GM18870 (cell line): ENCODE data around the gene ZSCAN26.
"Not testable (repeated sequence)": the region's sequence is repeated elsewhere in the genome, so short reads cannot be mapped to it uniquely, and the experiment has no call there.

Experiments used
- ATAC-seq: cut with Tn5 transposase; IDR thresholded peaks from one replicate; pipeline ENCODE4 v1.9.1; 2021; ENCODE audit warnings: moderate library complexity; ENCODE audit not compliant: unreplicated experiment

Gene ZSCAN26

DNA sequence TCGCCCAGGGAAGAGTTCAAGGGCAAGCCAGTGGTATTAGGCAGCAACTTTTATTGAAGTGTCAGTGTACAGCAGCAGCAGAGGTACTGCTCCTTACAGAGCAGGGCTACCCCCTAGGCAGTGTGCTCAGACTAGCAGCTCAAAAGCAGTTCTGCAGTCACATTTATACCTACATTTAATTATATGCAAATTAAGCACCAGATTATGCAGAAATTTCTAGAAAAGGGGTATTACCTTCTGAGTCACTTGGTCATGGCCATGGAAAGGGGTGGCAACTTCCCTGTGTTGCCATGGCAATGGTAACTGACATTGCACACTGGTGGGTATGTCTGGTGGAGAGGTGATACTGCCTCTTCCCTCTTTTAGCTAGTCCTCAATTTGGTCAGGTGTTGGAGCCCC lies 12.8 kb upstream of the ZSCAN26 start:
- ATAC-seq = no peak

DNA sequence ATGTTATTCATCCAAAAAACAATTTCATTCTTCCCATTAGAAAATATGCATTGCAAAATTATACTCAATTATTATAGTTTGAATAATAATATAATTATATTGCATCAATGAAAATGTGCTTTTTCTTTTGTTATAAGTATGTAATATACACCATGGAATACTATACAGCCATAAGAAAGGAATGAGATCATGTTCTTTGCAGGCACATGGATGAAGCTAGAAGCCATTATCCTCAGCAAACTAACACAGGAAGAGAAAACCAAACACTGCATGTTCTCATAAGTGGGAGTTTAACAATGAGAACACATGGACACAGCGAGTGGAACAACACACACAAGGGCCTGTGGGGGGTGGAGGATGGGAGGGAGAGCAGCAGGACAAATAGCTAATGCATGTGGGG lies 9.9 kb upstream of the ZSCAN26 start:
- no peak for ATAC-seq

- no peak for ATAC-seq
These were observed 7.8 kb upstream of the ZSCAN26 start, which contains the start of gene NKAPL for GRCh38 chr6:28258877-28259777. Gene NKAPL (plus strand): TSS chr6:28259297. CDS start chr6:28259372, 75 bp downstream.

DNA sequence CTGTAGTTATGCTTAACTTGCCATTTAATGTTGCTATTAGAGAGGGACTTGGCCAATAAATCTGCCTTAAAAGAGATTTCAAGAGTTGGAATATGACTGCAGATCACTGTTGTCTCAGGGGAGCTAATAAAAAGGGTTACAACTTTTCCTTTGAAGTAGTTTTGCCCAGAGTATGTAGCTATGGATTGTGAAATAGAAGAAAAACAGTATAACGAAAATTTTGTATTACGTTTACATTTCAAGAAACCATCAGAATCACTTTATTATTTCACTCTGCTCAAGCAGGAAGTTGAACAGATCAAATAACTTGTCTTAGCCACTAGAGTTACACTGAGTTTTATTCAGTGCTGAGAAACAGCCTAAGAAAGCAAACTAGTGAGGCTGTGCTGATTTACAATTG lies 3.0 kb upstream of the ZSCAN26 start:
- ATAC-seq = no peak

- ATAC-seq = no peak
These were observed 2.0 kb upstream of the ZSCAN26 start for GRCh38 chr6:28264834-28265401.

DNA sequence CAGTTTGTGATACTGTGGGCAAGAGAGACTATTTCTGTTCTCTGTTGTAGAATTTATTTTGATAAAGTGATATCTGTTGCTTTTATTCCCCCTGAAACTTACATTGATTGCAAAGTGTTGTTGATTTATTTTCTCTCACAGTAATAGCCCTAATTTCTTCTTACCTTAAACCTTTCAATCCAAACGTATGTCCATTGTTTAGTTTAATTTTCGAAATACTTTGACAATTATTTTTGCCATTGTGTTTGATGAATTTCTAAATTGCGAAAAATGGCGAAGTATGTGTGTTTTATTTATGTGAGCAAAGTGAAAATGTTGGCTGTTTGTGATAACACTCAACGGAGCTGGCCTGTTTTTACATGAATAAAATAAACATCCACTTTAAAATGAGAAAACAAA lies 381 bp upstream of the ZSCAN26 start:
- no peak for ATAC-seq

- ATAC-seq = no peak
These were observed 734 bp downstream of the ZSCAN26 start for GRCh38 chr6:28267695-28268059.

DNA sequence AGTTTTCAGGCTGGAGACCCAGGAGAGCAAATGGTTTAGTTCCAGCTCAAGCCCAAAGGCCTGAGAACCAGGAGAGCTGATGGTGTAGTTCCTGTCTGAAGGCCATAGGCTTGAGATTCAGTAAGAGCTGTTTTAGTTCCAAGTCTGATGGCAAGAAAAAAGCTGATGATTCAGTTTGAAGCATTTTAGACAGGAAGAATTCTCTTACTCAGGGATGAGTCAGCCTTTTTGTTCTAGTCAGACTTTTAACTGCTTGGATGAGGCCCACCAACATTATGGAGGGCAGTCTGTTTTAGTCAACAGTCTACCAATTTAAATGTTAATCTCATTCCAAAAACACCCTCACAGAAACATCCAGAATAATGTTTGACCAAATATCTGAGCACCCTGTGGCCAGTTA lies 2.5 kb downstream of the ZSCAN26 start:
- ATAC-seq = no peak

DNA sequence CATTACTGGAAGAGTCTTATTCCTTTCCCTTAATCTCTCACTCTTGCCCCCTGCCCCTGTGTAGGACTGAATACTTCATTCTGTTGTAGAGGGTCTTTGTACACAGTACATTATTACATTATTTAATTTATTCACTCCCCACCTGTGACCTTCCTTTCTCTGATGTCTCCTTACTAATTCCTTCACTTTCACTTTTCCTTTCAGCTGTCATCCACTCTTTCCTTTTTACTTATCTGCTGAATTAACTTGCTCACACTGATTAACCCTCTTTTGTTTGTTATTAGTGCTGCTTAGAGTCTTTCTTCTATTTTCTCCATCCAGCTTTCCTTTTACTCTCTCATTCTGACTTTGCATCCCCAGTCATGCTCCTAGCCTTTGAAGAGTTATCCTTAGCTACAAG lies 7.9 kb downstream of the ZSCAN26 start:
- no peak for ATAC-seq

DNA sequence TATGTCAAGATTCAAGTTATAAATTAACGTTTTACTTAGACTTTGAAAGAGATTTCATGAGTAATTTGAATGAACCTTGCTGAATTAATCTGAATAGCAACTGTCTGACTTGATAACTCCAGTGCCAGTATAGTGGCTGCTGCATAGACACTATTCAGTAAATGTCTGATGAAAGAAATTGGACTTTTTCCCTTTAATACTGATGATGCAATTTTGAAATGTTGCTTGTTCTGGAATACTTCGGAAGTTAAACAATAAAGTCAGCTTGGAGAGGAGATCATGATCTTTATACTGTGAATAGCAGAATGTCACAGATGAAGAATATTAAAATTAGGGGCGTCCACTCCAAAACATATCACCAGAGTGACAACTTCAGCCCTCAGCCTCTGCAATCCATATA lies 10.8 kb downstream of the ZSCAN26 start:
- ATAC-seq = no peak

DNA sequence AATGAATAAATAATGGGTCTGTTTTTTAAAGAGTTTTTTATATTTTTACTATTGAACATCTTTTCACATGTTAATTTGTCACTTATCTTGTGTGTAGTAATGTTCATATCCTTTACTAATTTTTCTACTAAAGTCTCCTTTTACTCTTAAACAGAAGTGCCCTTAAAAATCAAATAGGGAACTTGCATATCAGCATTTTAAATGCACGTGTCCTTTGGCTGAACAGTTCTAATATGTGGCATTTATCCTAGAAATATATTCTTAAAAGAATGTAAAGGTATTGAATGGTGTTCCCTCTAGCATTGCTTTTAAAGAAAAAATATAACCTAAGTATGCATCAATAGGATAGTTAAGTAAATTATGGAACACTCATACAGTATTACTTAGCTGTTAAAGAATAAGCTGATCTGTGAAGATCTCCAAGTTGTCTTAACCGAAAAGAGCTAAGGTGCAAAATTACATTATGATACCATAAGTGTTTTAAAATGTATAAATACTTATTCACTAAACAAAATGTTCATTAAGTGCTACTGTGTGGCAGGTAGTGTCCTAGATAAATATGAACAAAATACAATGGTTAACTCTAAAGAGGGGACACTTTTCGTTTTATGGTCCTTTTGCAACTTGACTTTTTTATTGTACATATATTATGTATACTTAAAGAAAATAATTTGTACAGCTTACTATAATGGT lies 13.8 kb downstream of the ZSCAN26 start:
- no peak for ATAC-seq

DNA sequence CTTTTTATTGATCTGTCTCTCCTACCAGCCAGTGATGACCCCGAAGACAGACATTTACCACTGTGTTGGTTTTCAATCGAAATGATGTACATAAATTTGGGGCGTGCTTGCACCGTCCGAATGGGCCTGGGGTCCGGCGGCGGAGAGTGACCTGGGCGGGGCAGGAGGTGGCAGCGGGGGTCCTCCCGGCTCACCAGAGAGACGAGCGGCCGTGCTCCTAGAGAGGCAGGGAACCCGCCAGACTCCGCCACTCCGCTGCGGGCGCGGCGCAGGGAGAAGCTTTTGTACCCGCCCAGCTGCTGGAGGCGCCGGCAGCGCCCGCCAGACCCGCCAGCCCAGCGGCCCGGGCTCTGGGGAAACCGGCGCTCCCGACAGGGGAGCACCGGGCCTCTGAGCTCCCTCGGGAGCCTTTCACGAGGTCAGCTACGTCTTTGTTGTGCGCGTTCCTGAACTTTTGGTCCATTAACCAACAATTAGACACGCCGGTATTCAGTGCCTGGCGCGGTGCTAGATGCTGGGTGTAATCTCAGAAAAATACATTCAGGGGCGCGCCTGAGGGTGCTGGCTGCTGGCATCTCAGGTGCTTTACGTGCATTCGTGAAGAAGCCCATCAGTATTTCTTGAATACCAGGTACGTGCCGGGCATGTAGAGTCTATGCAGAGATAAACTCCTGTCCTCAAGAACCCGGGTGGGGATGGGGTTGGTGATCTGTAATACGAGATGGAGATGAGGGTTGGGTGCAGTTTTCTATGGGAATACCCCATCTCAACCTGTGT lies 14.5 kb downstream of the ZSCAN26 start, which contains the start of gene PGBD1:
PGBD1 (plus strand) TSS at position 285 of the 777 bp plus-strand sequence. CDS start 2,242 bp downstream, outside the sequence.
- ATAC-seq = no peak

DNA sequence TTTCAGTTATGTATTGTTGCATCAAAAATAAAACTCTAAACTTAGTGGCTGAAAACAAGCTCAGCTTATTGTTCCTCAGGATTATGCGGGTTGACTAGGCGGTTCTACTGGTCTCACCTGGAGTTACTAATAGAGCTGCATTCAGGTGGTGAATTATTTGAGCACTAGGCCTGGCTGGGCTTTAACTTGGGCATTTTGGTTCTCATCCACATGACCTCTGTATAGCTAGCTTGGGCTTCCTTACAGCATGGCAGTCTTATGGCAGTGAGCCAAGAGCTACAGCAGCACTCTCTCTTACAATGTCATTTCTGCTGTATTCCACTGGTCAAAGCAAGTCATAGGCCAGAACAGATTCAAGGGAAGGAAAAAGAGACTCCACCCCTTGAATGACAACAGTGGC lies 16.0 kb downstream of the ZSCAN26 start:
- ATAC-seq = no peak

DNA sequence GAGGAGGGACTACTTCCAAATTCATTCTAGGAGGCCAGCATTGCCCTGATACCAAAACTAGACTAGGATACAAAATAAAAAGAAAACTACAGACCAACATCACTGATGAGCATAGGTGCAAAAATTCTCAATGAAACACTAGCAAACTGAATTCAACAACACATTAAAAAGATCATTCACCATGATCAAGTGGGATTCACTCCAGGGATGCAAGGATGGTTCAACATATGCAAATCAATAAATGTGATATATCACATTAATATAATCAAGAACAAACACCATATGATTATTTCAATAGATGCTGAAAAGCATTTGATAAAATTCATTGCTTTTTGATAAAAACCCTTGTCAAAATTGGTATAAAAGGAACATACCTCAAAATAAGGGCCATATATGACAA lies 24.6 kb downstream of the ZSCAN26 start:
- ATAC-seq = no peak

- no peak for ATAC-seq
These were observed 28.4 kb downstream of the ZSCAN26 start for GRCh38 chr6:28295326-28295725.

DNA sequence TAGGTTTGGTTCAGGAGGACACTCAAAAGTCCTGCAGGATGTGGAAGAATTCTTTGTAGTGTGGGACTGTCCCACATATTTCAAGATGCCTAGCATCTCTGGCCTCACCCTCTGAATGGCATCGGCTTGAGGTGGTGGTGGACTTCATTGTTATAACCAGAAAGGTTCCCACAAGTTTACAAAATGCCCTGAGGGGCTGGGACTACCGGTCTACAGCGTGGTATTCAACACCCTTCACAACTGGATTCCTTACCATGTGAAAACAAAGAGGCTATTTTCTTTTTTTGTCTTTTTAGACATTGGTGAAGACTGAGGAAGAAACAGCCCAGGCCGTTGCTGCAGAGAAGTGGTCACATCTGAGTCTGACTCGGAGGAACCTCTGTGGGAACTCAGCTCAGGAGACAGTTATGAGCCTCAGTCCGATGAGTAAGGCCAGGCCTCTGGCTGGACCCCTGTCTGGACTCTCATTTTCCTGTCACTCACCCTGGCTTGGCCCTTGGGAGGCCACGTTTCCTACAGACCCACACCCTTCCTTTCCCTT lies 29.6 kb downstream of the ZSCAN26 start:
- ATAC-seq = no peak

- peak; percentile 87 for ATAC-seq
These were observed 36.6 kb downstream of the ZSCAN26 start for GRCh38 chr6:28303570-28303969.

- ATAC-seq = not testable (repeated sequence)
These were observed 39.4 kb downstream of the ZSCAN26 start for GRCh38 chr6:28306363-28306762.

DNA sequence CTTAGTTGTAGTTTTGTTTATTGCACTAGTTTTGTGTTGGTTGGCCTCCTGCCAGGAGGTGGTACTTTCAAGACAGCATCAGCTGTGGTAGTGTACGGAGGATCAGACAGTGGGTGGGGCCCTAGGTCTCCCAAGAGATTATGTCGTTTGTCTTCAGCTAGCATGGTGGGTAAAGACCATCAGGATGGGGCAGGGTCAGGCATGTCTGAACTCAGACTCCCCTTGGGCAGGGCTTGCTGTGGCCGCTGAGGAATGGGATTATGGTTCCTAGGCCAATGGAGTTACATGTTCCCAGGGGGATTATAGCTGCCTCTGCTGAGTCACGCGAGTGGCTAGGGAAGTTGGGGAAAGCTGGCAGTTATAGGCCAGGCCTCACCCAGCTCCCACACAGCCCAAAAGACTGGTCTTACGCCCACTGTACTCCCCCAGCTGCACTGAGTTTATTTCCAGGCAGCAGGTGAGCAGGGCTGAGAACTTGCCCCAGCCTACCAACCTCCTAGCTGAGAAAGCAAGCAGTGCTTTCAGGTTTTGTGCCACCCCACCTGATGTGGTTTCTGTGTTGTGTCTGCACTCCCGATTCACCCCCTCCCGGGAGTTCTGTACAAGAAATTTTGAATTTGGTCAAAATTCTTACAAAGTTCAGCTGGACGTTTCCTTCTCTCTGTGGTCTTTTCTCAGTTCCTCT lies 44.3 kb downstream of the ZSCAN26 start:
- ATAC-seq = no peak

DNA sequence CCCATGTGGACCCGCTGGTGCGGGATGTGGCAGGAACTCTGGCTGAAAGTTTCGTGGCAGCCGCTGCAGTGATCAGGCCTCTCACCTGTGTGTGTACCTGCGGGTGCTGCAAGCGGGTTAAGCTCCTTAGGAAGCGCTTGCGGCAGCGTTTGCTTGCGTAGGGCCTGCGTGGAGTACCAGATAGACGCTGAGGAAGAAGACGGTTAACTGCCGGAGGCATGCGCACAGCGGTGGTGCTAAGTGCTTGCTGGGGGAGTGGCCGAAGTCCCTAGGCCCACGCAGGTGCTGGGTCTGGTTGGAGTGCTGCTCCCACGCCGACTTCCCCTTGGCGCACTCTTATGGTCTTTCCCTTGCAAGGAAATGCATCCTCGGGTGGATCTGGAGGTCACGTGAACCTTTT lies 46.0 kb downstream of the ZSCAN26 start:
- no peak for ATAC-seq
